ENCODE measurements around the gene LRP1B.

LRP1B gene

DNA sequence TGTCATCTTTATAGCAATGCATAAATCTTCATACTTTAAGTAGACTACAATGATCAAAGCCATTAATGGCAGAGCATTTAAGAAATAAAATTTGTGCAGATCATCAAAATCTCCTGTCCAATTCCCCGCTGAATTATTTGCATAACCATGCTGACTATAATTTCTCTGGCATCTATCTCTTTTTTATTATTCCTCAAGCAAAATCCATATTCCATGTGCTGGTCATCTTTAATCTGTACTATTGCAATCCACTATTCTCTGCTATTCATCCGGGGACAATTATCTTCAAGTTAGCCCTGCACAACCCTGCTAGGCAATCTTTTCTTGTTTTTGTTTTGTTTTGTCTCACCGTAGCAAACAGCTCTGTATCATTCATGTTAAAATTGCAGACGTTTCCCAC, 1881.0 kb downstream of the LRP1B start:
- TF ChIP-seq, protein P1, sequence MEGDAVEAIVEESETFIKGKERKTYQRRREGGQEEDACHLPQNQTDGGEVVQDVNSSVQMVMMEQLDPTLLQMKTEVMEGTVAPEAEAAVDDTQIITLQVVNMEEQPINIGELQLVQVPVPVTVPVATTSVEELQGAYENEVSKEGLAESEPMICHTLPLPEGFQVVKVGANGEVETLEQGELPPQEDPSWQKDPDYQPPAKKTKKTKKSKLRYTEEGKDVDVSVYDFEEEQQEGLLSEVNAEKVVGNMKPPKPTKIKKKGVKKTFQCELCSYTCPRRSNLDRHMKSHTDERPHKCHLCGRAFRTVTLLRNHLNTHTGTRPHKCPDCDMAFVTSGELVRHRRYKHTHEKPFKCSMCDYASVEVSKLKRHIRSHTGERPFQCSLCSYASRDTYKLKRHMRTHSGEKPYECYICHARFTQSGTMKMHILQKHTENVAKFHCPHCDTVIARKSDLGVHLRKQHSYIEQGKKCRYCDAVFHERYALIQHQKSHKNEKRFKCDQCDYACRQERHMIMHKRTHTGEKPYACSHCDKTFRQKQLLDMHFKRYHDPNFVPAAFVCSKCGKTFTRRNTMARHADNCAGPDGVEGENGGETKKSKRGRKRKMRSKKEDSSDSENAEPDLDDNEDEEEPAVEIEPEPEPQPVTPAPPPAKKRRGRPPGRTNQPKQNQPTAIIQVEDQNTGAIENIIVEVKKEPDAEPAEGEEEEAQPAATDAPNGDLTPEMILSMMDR (IDR thresholded peaks at IDR 0.05; ENCODE audit: extremely low read depth, missing control alignments): no peak
- no peak for DNase-seq (ENCODE audit: low spot score)

DNA sequence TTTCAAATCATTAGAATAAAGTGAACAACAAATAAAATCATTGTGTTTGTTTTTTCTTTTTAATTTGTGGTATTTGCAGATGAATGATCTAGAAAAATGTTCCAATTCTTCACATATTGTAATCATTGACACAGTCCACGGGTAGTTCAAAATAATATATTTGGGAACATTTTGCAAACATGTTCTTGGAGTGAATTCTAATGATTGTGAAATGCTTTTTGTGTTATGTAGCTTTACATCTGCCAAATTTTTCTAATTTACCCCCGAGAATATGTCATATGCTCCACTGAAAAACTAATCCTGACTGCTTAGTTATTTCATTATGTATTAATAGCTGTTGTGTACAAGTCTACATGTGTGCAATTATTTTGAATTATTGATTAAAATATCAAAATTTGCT, 1882.2 kb downstream of the LRP1B start:
- no peak for DNase-seq (ENCODE audit: low spot score)
- TF ChIP-seq, protein P1 (IDR thresholded peaks at IDR 0.05; ENCODE audit: extremely low read depth, missing control alignments): no peak

DNA sequence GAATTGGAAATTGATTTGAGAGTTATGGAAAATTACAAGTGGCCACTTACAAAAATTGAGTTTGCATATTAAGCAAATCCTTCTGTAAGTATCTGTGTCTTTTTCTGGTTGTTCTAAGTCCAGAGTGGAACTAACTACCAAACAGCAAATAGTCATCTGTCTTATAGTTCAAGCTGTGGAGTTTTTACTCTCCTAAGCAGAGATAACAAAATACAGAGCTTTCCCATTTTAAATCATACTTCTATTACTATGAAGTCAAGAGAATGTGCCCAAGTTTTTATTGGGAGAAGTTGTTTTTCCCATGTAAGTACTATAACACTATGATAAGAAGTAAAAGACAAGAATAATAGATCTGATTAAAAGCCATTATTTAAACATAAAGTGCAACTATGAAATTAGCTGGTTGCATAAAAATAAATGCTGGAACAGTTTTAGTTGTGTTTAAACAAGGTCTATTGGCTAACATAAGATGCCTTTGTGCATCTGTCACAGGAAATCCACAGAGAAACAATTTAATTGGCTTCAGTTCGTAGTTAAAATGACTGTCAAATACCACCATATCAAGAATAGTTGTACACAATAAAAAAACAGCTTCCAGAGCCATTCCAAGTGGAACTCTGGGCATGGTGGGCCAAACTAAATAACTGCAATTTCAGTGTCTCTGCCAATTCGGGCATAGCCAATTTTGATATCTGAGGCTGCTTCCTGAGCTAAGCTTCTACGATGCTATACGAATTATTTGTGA, 1883.2 kb downstream of the LRP1B start:
- TF ChIP-seq, protein P1 (IDR thresholded peaks at IDR 0.05; ENCODE audit: extremely low read depth, missing control alignments): no peak
- no peak for DNase-seq (ENCODE audit: low spot score)

DNA sequence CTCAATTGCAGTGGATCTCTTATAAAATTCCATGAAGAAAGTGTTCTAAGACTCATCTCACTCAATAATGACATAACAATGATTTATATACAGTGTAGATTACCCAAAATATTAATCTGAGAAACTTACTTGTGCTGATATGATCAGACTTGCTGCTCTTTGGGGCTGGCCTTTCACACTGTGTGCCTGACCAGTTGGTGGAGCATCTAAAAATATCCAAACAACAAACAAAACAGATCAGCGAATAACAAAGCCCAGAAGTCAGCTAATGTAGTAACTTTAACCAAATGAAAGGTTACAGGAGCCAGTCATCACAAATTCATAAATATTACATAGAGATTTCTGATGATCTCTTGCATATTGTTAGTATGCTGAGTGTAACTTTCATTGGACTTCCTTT, 1883.9 kb downstream of the LRP1B start:
- TF ChIP-seq, protein P1 (IDR thresholded peaks at IDR 0.05; ENCODE audit: extremely low read depth, missing control alignments): no peak
- no peak for DNase-seq (ENCODE audit: low spot score)

DNA sequence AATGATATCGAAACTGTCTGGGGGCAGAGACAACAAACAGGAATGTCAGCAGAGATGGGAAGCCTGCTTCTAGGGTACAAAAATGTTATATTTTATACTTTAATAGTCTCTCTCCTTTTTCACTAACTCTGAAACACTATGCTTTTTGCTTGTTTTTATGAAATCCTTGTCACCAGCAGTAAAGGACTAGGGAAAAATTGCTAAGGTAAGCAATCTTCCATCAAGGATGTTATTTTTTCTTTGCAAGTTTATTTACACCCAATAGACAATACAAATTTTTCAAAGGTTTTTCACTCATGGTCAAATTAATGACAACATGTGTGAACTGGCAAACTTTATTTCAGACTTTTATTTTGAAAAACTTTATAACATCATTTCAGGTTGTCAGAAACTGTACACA, 1884.8 kb downstream of the LRP1B start:
- TF ChIP-seq, protein P1 (IDR thresholded peaks at IDR 0.05; ENCODE audit: extremely low read depth, missing control alignments): no peak

DNA sequence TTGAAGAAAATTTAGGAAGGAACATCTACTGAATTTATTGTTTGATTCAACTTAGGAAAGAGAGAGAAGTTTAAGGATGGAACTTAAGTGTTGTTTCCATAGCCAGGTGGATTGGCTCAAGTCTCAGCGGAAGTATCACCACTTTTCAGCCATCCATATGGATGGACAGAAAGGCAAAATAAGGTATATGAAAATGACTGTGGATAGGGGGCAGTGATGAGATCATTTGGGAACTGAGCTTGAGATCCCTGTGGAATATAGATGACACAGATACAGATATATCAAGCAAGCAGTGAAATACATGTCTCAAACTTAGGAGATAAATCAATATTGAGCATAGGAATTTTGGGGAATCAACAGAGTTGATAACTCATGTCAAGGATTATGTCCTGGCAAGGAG, 1887.9 kb downstream of the LRP1B start:
- DNase-seq (ENCODE audit: low spot score): no peak
- TF ChIP-seq, protein P1 (IDR thresholded peaks at IDR 0.05; ENCODE audit: extremely low read depth, missing control alignments): no peak

More for the DNA sequence above, 1884.8 kb downstream of the LRP1B start:
- no peak for DNase-seq (ENCODE audit: low spot score)

DNA sequence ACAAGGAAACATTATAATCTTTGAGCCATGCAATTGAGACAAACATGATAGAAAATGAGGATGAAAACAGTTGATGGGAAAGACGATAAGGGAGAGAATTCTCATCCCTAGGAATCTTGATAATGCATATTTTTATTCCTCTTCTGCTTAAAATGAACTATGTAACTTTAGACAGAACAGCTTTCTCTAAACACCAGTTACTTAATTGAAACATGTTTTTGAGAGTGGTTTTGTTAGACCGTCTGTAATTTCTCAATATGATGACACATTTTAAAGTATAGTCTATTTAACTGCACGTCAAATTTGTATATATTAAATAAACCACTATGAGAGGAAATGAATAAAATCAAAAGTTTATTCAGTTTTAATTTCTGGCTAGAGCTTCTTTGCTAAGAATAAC, 1896.7 kb downstream of the LRP1B start:
- DNase-seq (ENCODE audit: low spot score): no peak
- TF ChIP-seq, protein P1 (IDR thresholded peaks at IDR 0.05; ENCODE audit: extremely low read depth, missing control alignments): no peak

Measured in GM20000 (cell line).